WTC11 (cell line): ENCODE measurements around the gene NBEA. TPM values are rescaled to one million over a fixed set of nuclear protein-coding genes. Genes with fewer than 3 reads are reported as not detected.

ENCODE experiments used
- ATAC-seq: fragments of 200-7000 bp; cut with Tn5 transposase; 2 replicates; pipeline ENCODE4 v1.10.0; 2021; ENCODE audit warnings: mild to moderate bottlenecking, moderate library complexity
- CTCF ChIA-PET: fragments of 300-600 bp; sonication (Branson Sonifier 250); formaldehyde crosslinking; loops from one replicate; lab custom pipeline; 2021; ENCODE audit warnings: antibody characterized with exemption; lab: Charles Lee
- POLR2A ChIA-PET: fragments of 350-600 bp; sonication (Branson Sonifier 250); formaldehyde crosslinking; loops from one replicate; lab custom pipeline; 2021; ENCODE audit warnings: antibody characterized with exemption; lab: Charles Lee
- DNase-seq: peaks from one replicate; pipeline ENCODE4 v3.0.0; 2021; ENCODE audit warnings: low spot score
- H3K27ac Mint-ChIP-seq: 2 replicates; pipeline ENCODE4 v1.8.0; 2021; ENCODE audit warnings: mixed read lengths
- H3K27me3 Mint-ChIP-seq: 2 replicates; pipeline ENCODE4 v1.8.0; 2021; ENCODE audit warnings: low read depth, mild to moderate bottlenecking, moderate library complexity, mixed read lengths
- H3K36me3 Mint-ChIP-seq: 2 replicates; pipeline ENCODE4 v1.8.0; 2021; ENCODE audit warnings: mixed read lengths
- H3K4me1 Mint-ChIP-seq: 2 replicates; pipeline ENCODE4 v1.8.0; 2022; ENCODE audit warnings: mixed read lengths
- H3K4me3 Mint-ChIP-seq: 2 replicates; pipeline ENCODE4 v1.8.0; 2021; ENCODE audit warnings: mild to moderate bottlenecking, moderate library complexity, mixed read lengths
- H3K9me3 Mint-ChIP-seq: 2 replicates; pipeline ENCODE4 v1.8.0; 2021; ENCODE audit warnings: mixed read lengths
- CREM ChIP-seq: sonication (generic); formaldehyde crosslinking; IDR thresholded peaks from 2 replicates; pipeline ENCODE4 v1.8.1; 2022; ENCODE audit warnings: mild to moderate bottlenecking, missing genetic modification reagents, moderate library complexity
- ELF4 ChIP-seq: sonication (generic); formaldehyde crosslinking; IDR thresholded peaks from 2 replicates; pipeline ENCODE4 v1.8.1; 2022; ENCODE audit warnings: low read depth, mild to moderate bottlenecking, moderate library complexity, missing genetic modification reagents
- ERG ChIP-seq: fragments of 250-450 bp; sonication (Bioruptor Pico); IDR thresholded peaks from 2 replicates; pipeline ENCODE4 v1.8.0; 2021; ENCODE audit warnings: mild to moderate bottlenecking
- ESRRA ChIP-seq: sonication (generic); formaldehyde crosslinking; IDR thresholded peaks from 2 replicates; pipeline ENCODE4 v1.8.1; 2022; ENCODE audit warnings: mild to moderate bottlenecking, missing genetic modification reagents, borderline replicate concordance
- IRF2 ChIP-seq: sonication (generic); formaldehyde crosslinking; IDR thresholded peaks from 2 replicates; pipeline ENCODE4 v1.8.0; 2022; ENCODE audit warnings: low read depth, missing genetic modification reagents, borderline replicate concordance
- JUN ChIP-seq: sonication (generic); formaldehyde crosslinking; IDR thresholded peaks from 2 replicates; pipeline ENCODE4 v1.8.0; 2023; ENCODE audit warnings: mild to moderate bottlenecking, missing genetic modification reagents
- MYBL2 ChIP-seq: sonication (generic); formaldehyde crosslinking; IDR thresholded peaks from 2 replicates; pipeline ENCODE4 v1.8.1; 2023; ENCODE audit warnings: mild to moderate bottlenecking, moderate library complexity, missing genetic modification reagents
- NFATC4 ChIP-seq: fragments of 250-450 bp; sonication (Bioruptor Pico); IDR thresholded peaks from 2 replicates; pipeline ENCODE4 v1.9.0; 2021; ENCODE audit warnings: mild to moderate bottlenecking
- NR1H2 ChIP-seq: sonication (generic); formaldehyde crosslinking; IDR thresholded peaks from 2 replicates; pipeline ENCODE4 v1.9.0; 2021; ENCODE audit warnings: mild to moderate bottlenecking, moderate library complexity, missing genetic modification reagents
- RORB ChIP-seq: fragments of 250-450 bp; sonication (Bioruptor Pico); IDR thresholded peaks from 2 replicates; pipeline ENCODE4 v1.9.0; 2021; ENCODE audit warnings: mild to moderate bottlenecking
- SMAD3 ChIP-seq: sonication (generic); formaldehyde crosslinking; IDR thresholded peaks from 2 replicates; pipeline ENCODE4 v1.8.0; 2022; ENCODE audit warnings: missing genetic modification reagents, mild to moderate bottlenecking, borderline replicate concordance
- SP1 ChIP-seq: sonication (generic); formaldehyde crosslinking; conservative IDR thresholded peaks from 2 replicates; pipeline ENCODE4 v1.8.1; 2022; ENCODE audit warnings: missing genetic modification reagents
- ZNF317 ChIP-seq: sonication (generic); formaldehyde crosslinking; IDR thresholded peaks from 2 replicates; pipeline ENCODE4 v1.8.1; 2023; ENCODE audit warnings: low read depth, mild to moderate bottlenecking, moderate library complexity, missing genetic modification reagents, borderline replicate concordance
- total RNA-seq: library from RNA; stranded (reverse); gene quantifications from 3 replicates; pipeline ENCODE4 v1.2.3, GENCODE V29; 2021
- TF ChIP-seq, protein P1 (sequence below): fragments of 250-450 bp; sonication (Bioruptor Pico); IDR thresholded peaks from 2 replicates; pipeline ENCODE4 v1.9.0; 2021; ENCODE audit warnings: mild to moderate bottlenecking, borderline replicate concordance
- TF ChIP-seq, protein P2 (sequence below): sonication (generic); formaldehyde crosslinking; IDR thresholded peaks from 2 replicates; pipeline ENCODE4 v1.8.1; 2023; ENCODE audit warnings: mild to moderate bottlenecking, missing genetic modification reagents
- TF ChIP-seq, protein P3 (sequence below): sonication (generic); formaldehyde crosslinking; IDR thresholded peaks from 2 replicates; pipeline ENCODE4 v1.8.1; 2023; ENCODE audit warnings: mild to moderate bottlenecking, moderate library complexity, missing genetic modification reagents

NBEA gene
- total RNA-seq, 1 experiment from 2014 or later, result 20.9 TPM

DNA sequence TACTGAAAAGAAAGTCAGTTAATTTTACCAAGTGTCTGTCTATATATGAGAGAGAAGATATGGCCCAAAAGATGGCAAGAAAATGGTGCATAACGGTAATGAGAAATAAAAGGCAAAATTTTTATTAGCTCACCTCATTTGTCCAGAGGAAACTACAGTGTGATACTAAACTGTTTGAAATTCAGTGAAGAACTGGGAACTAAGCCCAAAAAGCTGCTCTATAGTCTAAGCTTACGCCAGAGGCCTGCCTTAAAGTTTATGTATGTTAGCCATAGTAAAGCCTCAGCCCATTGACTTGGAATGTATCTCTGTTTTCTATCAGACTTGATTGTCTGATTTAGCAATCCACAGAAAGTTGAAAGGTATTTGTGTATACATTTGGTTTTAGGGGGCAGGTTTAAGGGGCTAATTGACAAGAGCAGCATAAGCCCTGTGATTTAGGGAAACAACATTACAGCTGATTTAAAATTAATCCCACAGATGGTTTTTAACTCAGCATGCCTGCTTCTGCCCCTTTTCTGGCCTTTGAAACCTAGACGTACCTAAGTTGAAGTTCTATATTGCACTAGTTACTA, 625.4 kb downstream of the NBEA start (continued):
- TF ChIP-seq, protein P1, sequence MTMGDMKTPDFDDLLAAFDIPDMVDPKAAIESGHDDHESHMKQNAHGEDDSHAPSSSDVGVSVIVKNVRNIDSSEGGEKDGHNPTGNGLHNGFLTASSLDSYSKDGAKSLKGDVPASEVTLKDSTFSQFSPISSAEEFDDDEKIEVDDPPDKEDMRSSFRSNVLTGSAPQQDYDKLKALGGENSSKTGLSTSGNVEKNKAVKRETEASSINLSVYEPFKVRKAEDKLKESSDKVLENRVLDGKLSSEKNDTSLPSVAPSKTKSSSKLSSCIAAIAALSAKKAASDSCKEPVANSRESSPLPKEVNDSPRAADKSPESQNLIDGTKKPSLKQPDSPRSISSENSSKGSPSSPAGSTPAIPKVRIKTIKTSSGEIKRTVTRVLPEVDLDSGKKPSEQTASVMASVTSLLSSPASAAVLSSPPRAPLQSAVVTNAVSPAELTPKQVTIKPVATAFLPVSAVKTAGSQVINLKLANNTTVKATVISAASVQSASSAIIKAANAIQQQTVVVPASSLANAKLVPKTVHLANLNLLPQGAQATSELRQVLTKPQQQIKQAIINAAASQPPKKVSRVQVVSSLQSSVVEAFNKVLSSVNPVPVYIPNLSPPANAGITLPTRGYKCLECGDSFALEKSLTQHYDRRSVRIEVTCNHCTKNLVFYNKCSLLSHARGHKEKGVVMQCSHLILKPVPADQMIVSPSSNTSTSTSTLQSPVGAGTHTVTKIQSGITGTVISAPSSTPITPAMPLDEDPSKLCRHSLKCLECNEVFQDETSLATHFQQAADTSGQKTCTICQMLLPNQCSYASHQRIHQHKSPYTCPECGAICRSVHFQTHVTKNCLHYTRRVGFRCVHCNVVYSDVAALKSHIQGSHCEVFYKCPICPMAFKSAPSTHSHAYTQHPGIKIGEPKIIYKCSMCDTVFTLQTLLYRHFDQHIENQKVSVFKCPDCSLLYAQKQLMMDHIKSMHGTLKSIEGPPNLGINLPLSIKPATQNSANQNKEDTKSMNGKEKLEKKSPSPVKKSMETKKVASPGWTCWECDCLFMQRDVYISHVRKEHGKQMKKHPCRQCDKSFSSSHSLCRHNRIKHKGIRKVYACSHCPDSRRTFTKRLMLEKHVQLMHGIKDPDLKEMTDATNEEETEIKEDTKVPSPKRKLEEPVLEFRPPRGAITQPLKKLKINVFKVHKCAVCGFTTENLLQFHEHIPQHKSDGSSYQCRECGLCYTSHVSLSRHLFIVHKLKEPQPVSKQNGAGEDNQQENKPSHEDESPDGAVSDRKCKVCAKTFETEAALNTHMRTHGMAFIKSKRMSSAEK (CRISPR knock-in tag), result no peak
- TF ChIP-seq, protein P2, sequence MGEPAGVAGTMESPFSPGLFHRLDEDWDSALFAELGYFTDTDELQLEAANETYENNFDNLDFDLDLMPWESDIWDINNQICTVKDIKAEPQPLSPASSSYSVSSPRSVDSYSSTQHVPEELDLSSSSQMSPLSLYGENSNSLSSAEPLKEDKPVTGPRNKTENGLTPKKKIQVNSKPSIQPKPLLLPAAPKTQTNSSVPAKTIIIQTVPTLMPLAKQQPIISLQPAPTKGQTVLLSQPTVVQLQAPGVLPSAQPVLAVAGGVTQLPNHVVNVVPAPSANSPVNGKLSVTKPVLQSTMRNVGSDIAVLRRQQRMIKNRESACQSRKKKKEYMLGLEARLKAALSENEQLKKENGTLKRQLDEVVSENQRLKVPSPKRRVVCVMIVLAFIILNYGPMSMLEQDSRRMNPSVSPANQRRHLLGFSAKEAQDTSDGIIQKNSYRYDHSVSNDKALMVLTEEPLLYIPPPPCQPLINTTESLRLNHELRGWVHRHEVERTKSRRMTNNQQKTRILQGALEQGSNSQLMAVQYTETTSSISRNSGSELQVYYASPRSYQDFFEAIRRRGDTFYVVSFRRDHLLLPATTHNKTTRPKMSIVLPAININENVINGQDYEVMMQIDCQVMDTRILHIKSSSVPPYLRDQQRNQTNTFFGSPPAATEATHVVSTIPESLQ (CRISPR knock-in tag), result no peak
- no peak for TF ChIP-seq RORB (CRISPR knock-in tag)
- TF ChIP-seq NFATC4 (CRISPR knock-in tag), result no peak
- no peak for TF ChIP-seq ESRRA
- TF ChIP-seq IRF2 (CRISPR knock-in tag), result no peak
- TF ChIP-seq SMAD3 (CRISPR knock-in tag), result no peak
- no peak for TF ChIP-seq ERG (CRISPR knock-in tag)
- no peak for TF ChIP-seq JUN
- TF ChIP-seq ZNF317 (CRISPR knock-in tag), result no peak
- TF ChIP-seq ELF4 (CRISPR knock-in tag), result no peak
- TF ChIP-seq MYBL2 (CRISPR knock-in tag), result no peak
- TF ChIP-seq NR1H2, result no peak

DNA sequence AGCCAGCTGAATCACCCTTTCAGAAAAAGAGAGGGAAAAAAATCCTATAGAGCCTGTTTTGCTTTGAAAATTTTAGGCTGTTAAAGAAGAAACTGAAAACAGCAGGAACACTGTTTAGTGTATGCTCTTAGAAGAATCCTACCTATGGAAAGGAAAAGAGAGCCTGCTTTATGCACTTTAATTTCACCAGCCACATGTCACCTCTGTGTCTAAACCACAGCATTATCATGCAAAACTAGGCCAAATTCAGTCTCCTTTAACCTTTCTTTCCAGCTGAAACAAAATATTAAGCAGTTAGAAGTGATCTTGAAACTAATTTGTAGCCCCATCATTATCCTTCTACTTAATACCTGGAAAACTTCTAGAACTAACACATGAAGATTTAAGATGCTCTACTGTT, 631.6 kb downstream of the NBEA start:
- no peak for DNase-seq
- ATAC-seq, result peak; percentile 68
- Mint-ChIP-seq H3K36me3 (no peaks in the 10 kb centered on the region), H3K9me3 (no peaks in the 10 kb centered on the region), H3K4me1 (peaks cover 29% of the 10 kb centered on the region), H3K27me3 (no peaks in the 10 kb centered on the region), H3K4me3 (no peak overlapping the region), H3K27ac (peak overlapping the region; percentile 86)
- TF ChIP-seq CREM (CRISPR knock-in tag) (no peak), SP1 (CRISPR knock-in tag) (no peak)
- ChIA-PET POLR2A (interaction anchor here (0.6 kb wide), 1 partner anchor 61 kb away, joined by 3 read pairs; no protein-coding TSS in a partner anchor), CTCF (no interaction called here)

DNA sequence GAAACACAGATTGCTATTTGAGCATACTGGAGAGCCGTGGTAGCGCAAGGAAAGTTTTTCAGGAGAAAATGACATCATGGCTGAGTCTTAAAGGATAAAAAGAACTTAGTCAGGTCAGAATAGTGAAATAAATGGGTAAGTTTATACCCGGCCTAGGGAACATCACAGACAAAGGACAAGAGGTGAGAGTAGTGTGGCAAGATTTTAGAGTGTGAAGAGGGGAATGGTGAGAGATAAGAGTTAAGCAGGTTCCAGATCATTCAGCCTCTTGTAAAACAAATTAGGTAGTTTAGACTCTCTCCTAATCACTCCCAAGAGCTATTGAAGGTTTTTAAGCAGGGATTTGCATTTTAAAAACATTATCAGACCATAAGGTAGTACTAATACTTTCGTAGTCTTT, 650.4 kb downstream of the NBEA start:
- ATAC-seq (peak; percentile 69), DNase-seq (no peak)
- CTCF ChIA-PET, result no interaction called here
- POLR2A ChIA-PET, result no interaction called here
- no peak overlapping the region for H3K4me3 Mint-ChIP-seq
- peaks cover 15% of the 10 kb centered on the region for H3K4me1 Mint-ChIP-seq
- H3K27me3 Mint-ChIP-seq, result no peaks in the 10 kb centered on the region
- no peaks in the 10 kb centered on the region for H3K36me3 Mint-ChIP-seq
- H3K9me3 Mint-ChIP-seq, result no peaks in the 10 kb centered on the region
- TF ChIP-seq, protein P3, sequence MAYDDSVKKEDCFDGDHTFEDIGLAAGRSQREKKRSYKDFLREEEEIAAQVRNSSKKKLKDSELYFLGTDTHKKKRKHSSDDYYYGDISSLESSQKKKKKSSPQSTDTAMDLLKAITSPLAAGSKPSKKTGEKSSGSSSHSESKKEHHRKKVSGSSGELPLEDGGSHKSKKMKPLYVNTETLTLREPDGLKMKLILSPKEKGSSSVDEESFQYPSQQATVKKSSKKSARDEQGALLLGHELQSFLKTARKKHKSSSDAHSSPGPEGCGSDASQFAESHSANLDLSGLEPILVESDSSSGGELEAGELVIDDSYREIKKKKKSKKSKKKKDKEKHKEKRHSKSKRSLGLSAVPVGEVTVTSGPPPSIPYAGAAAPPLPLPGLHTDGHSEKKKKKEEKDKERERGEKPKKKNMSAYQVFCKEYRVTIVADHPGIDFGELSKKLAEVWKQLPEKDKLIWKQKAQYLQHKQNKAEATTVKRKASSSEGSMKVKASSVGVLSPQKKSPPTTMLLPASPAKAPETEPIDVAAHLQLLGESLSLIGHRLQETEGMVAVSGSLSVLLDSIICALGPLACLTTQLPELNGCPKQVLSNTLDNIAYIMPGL (CRISPR knock-in tag), result no peak
- peak overlapping the region; percentile 85 for H3K27ac Mint-ChIP-seq
